ENCODE results near the gene ELFN1.

GRCh38 chr7:1716263-1717094, 46.4 kb downstream of the ELFN1 start:
- TF ChIP-seq, protein P1, sequence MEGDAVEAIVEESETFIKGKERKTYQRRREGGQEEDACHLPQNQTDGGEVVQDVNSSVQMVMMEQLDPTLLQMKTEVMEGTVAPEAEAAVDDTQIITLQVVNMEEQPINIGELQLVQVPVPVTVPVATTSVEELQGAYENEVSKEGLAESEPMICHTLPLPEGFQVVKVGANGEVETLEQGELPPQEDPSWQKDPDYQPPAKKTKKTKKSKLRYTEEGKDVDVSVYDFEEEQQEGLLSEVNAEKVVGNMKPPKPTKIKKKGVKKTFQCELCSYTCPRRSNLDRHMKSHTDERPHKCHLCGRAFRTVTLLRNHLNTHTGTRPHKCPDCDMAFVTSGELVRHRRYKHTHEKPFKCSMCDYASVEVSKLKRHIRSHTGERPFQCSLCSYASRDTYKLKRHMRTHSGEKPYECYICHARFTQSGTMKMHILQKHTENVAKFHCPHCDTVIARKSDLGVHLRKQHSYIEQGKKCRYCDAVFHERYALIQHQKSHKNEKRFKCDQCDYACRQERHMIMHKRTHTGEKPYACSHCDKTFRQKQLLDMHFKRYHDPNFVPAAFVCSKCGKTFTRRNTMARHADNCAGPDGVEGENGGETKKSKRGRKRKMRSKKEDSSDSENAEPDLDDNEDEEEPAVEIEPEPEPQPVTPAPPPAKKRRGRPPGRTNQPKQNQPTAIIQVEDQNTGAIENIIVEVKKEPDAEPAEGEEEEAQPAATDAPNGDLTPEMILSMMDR (IDR thresholded peaks at IDR 0.05 in 2 of 3, conservative IDR thresholded peaks at IDR 0.05 in 1 of 3; ENCODE audit: control insufficient read depth in 2 of 3, extremely low read depth in 1 of 3, insufficient read depth in 1 of 3, low read depth in 3 of 3, low read length in 3 of 3) = no peak
- TF ChIP-seq, protein P2, sequence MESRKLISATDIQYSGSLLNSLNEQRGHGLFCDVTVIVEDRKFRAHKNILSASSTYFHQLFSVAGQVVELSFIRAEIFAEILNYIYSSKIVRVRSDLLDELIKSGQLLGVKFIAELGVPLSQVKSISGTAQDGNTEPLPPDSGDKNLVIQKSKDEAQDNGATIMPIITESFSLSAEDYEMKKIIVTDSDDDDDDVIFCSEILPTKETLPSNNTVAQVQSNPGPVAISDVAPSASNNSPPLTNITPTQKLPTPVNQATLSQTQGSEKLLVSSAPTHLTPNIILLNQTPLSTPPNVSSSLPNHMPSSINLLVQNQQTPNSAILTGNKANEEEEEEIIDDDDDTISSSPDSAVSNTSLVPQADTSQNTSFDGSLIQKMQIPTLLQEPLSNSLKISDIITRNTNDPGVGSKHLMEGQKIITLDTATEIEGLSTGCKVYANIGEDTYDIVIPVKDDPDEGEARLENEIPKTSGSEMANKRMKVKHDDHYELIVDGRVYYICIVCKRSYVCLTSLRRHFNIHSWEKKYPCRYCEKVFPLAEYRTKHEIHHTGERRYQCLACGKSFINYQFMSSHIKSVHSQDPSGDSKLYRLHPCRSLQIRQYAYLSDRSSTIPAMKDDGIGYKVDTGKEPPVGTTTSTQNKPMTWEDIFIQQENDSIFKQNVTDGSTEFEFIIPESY (IDR thresholded peaks at IDR 0.05) = no peak
- TF ChIP-seq, protein P3, sequence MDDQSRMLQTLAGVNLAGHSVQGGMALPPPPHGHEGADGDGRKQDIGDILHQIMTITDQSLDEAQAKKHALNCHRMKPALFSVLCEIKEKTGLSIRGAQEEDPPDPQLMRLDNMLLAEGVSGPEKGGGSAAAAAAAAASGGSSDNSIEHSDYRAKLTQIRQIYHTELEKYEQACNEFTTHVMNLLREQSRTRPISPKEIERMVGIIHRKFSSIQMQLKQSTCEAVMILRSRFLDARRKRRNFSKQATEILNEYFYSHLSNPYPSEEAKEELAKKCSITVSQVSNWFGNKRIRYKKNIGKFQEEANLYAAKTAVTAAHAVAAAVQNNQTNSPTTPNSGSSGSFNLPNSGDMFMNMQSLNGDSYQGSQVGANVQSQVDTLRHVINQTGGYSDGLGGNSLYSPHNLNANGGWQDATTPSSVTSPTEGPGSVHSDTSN (IDR thresholded peaks at IDR 0.05; ENCODE audit: insufficient replicate concordance, low read depth, low read length) = no peak
- TF ChIP-seq POLR2A (IDR thresholded peaks at IDR 0.05; ENCODE audit: low read depth, low read length) (no peak), RAD51 (IDR thresholded peaks at IDR 0.05) (no peak), ZBTB11 (CRISPR knock-in tag; IDR thresholded peaks at IDR 0.05) (no peak)

All from GM12878 (cell line).